HepG2 (cell line): ENCODE data around the gene MMUT. TPM values are rescaled to one million over a fixed set of nuclear protein-coding genes. Genes with fewer than 3 reads are reported as not detected.
A peak's percentile ranks its signal among the peaks of the same experiment; 100 is the strongest.

Experiments
- GTF3A ChIP-seq: sonication (generic); formaldehyde crosslinking; conservative IDR thresholded peaks from 2 replicates; pipeline ENCODE4 v1.4.0; 2020; ENCODE audit warnings: mild to moderate bottlenecking, missing genetic modification reagents
- NBN ChIP-seq: fragments of 450-650 bp; conservative IDR thresholded peaks from 2 replicates; pipeline ENCODE4 v1.6.1; 2017
- POLR2AphosphoS5 ChIP-seq: IDR thresholded peaks from 2 replicates; pipeline ENCODE4 v1.6.1; 2012; ENCODE audit warnings: low read depth, low read length
- SMAD9 ChIP-seq: sonication (generic); formaldehyde crosslinking; IDR thresholded peaks from 2 replicates; pipeline ENCODE4 v1.5.1; 2020; ENCODE audit warnings: mild to moderate bottlenecking, missing genetic modification reagents
- TEAD3 ChIP-seq: optimal IDR thresholded peaks from 2 replicates; pipeline ENCODE3; 2016; ENCODE audit warnings: borderline replicate concordance
- ZFY ChIP-seq: sonication (generic); formaldehyde crosslinking; IDR thresholded peaks from 2 replicates; pipeline ENCODE4 v1.4.0; 2020; ENCODE audit warnings: missing genetic modification reagents
- ZNF253 ChIP-seq: sonication (generic); formaldehyde crosslinking; IDR thresholded peaks from 2 replicates; pipeline ENCODE4 v1.8.0; 2022; ENCODE audit warnings: mild to moderate bottlenecking, missing genetic modification reagents, borderline replicate concordance
- ZNF644 ChIP-seq: IDR thresholded peaks from 2 replicates; pipeline ENCODE4 v1.6.1; 2016; ENCODE audit warnings: low read depth
- ZNF749 ChIP-seq: sonication (generic); formaldehyde crosslinking; IDR thresholded peaks from 2 replicates; pipeline ENCODE4 v1.8.0; 2022; ENCODE audit warnings: mild to moderate bottlenecking, missing genetic modification reagents, moderate library complexity, borderline replicate concordance
- polyA plus RNA-seq, 8 experiments: library from polyadenylated mRNA; depleted of rRNA in 3 of 8; stranded (reverse) in 7 of 8; unstranded in 1 of 8; fragments of >200 nt; fragmentation: Illumina TruSeq in 4 of 8; extraction: Trizol in 4 of 8; gene quantifications; 2 replicates each; pipeline versions ENCODE4 v1.2.1 to v1.2.3, GENCODE V29; 2011 to 2016; ENCODE audit warnings: low read depth in 4 of 8, missing spikeins in 1 of 8, mixed read lengths in 1 of 8; ENCODE audit not compliant: insufficient read depth in 1 of 8
- total RNA-seq, 5 experiments: library from RNA; depleted of rRNA; stranded (reverse); fragments of >200 nt; fragmentation: Illumina TruSeq; extraction: Trizol; gene quantifications; 2 replicates each; pipeline ENCODE4 v1.2.3, GENCODE V29; 2016; ENCODE audit warnings: low read depth in 1 of 5
- TF ChIP-seq, protein P1 (sequence below): sonication (generic); formaldehyde crosslinking; IDR thresholded peaks from 2 replicates; pipeline ENCODE4 v1.4.0; 2020; ENCODE audit warnings: mild to moderate bottlenecking, low read depth, missing genetic modification reagents
- TF ChIP-seq, protein P2 (sequence below): sonication (generic); formaldehyde crosslinking; IDR thresholded peaks from 2 replicates; pipeline ENCODE4 v1.5.0; 2020; ENCODE audit warnings: mild to moderate bottlenecking, missing genetic modification reagents, moderate library complexity
- TF ChIP-seq, protein P3 (sequence below): sonication (generic); formaldehyde crosslinking; IDR thresholded peaks from 2 replicates; pipeline ENCODE4 v1.5.1; 2020; ENCODE audit warnings: missing genetic modification reagents, mild to moderate bottlenecking, borderline replicate concordance
- TF ChIP-seq, protein P4 (sequence below): sonication (generic); formaldehyde crosslinking; IDR thresholded peaks from 2 replicates; pipeline ENCODE4 v1.4.0; 2020; ENCODE audit warnings: missing genetic modification reagents; ENCODE audit errors: not compliant biosample characterization
- TF ChIP-seq, protein P5 (sequence below): IDR thresholded peaks from 2 replicates; pipeline ENCODE4 v1.6.1; 2016; ENCODE audit warnings: missing genetic modification reagents, missing compliant biosample characterization
- TF ChIP-seq, protein P6 (sequence below): IDR thresholded peaks from 2 replicates; pipeline ENCODE4 v1.6.1; 2016; ENCODE audit warnings: mild to moderate bottlenecking
- TF ChIP-seq, protein P7 (sequence below): sonication (generic); formaldehyde crosslinking; IDR thresholded peaks from 2 replicates; pipeline ENCODE4 v1.8.0; 2022; ENCODE audit warnings: low read depth, missing genetic modification reagents
- TF ChIP-seq, protein P8 (sequence below): sonication (generic); IDR thresholded peaks from 2 replicates; pipeline ENCODE4 v1.6.1; 2016; ENCODE audit warnings: low read depth, borderline replicate concordance
- TF ChIP-seq, protein P9 (sequence below): sonication (generic); formaldehyde crosslinking; IDR thresholded peaks from 2 replicates; pipeline ENCODE4 v1.4.0; 2020; ENCODE audit warnings: mild to moderate bottlenecking, missing genetic modification reagents

The MMUT gene
- total and polyA plus RNA-seq, 2 of the 13 experiments (the other 11 are each of a cell fraction or from before 2014, with no cell fraction given): 16.1 to 20.5 TPM

DNA sequence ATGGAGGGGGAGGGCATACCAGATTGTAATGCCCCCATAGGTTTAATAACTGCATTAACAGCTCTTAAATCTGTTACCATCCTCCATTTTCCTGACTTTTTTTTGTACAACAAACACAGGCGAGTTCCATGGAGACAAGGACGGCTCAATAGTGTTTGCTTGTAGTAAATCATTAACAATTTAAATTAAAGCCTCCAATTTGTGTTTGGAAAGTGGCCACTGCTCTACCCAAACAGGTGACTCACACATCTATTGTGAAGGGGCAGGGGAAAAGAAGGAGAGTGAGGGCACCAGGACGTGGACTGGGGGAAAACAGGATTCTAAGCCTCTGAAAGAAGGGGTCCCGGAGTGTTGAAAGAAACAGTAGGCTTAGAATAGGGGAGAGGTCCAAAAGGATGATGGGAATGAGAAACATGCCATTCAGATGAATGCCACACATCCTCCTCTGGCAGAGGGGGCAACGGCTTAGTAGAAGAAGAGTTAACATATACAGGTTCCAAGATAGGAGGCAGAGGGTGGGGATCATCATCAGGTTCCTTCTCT is 43.6 kb upstream of the MMUT start (continued):
- TF ChIP-seq, protein P1, sequence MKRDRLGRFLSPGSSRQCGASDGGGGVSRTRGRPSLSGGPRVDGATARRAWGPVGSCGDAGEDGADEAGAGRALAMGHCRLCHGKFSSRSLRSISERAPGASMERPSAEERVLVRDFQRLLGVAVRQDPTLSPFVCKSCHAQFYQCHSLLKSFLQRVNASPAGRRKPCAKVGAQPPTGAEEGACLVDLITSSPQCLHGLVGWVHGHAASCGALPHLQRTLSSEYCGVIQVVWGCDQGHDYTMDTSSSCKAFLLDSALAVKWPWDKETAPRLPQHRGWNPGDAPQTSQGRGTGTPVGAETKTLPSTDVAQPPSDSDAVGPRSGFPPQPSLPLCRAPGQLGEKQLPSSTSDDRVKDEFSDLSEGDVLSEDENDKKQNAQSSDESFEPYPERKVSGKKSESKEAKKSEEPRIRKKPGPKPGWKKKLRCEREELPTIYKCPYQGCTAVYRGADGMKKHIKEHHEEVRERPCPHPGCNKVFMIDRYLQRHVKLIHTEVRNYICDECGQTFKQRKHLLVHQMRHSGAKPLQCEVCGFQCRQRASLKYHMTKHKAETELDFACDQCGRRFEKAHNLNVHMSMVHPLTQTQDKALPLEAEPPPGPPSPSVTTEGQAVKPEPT (CRISPR knock-in tag): no peak
- TF ChIP-seq GTF3A (CRISPR knock-in tag): no peak
- TF ChIP-seq ZFY (CRISPR knock-in tag): no peak
- no peak for TF ChIP-seq NBN
- TF ChIP-seq, protein P2, sequence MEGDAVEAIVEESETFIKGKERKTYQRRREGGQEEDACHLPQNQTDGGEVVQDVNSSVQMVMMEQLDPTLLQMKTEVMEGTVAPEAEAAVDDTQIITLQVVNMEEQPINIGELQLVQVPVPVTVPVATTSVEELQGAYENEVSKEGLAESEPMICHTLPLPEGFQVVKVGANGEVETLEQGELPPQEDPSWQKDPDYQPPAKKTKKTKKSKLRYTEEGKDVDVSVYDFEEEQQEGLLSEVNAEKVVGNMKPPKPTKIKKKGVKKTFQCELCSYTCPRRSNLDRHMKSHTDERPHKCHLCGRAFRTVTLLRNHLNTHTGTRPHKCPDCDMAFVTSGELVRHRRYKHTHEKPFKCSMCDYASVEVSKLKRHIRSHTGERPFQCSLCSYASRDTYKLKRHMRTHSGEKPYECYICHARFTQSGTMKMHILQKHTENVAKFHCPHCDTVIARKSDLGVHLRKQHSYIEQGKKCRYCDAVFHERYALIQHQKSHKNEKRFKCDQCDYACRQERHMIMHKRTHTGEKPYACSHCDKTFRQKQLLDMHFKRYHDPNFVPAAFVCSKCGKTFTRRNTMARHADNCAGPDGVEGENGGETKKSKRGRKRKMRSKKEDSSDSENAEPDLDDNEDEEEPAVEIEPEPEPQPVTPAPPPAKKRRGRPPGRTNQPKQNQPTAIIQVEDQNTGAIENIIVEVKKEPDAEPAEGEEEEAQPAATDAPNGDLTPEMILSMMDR (CRISPR knock-in tag): no peak
- TF ChIP-seq, protein P3, sequence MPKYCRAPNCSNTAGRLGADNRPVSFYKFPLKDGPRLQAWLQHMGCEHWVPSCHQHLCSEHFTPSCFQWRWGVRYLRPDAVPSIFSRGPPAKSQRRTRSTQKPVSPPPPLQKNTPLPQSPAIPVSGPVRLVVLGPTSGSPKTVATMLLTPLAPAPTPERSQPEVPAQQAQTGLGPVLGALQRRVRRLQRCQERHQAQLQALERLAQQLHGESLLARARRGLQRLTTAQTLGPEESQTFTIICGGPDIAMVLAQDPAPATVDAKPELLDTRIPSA (CRISPR knock-in tag): no peak
- TF ChIP-seq, protein P4, sequence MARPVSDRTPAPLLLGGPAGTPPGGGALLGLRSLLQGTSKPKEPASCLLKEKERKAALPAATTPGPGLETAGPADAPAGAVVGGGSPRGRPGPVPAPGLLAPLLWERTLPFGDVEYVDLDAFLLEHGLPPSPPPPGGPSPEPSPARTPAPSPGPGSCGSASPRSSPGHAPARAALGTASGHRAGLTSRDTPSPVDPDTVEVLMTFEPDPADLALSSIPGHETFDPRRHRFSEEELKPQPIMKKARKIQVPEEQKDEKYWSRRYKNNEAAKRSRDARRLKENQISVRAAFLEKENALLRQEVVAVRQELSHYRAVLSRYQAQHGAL: no peak
- TF ChIP-seq POLR2AphosphoS5: peak; percentile 34; the same call in 1 of the 2 replicates
- TF ChIP-seq ZNF253 (CRISPR knock-in tag): no peak
- TF ChIP-seq ZNF749 (CRISPR knock-in tag): no peak
- TF ChIP-seq, protein P5, sequence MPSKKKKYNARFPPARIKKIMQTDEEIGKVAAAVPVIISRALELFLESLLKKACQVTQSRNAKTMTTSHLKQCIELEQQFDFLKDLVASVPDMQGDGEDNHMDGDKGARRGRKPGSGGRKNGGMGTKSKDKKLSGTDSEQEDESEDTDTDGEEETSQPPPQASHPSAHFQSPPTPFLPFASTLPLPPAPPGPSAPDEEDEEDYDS: no peak
- TF ChIP-seq, protein P6, sequence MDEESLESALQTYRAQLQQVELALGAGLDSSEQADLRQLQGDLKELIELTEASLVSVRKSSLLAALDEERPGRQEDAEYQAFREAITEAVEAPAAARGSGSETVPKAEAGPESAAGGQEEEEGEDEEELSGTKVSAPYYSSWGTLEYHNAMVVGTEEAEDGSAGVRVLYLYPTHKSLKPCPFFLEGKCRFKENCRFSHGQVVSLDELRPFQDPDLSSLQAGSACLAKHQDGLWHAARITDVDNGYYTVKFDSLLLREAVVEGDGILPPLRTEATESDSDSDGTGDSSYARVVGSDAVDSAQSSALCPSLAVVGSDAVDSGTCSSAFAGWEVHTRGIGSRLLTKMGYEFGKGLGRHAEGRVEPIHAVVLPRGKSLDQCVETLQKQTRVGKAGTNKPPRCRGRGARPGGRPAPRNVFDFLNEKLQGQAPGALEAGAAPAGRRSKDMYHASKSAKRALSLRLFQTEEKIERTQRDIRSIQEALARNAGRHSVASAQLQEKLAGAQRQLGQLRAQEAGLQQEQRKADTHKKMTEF (CRISPR knock-in tag): peak; percentile 74
- TF ChIP-seq, protein P7, sequence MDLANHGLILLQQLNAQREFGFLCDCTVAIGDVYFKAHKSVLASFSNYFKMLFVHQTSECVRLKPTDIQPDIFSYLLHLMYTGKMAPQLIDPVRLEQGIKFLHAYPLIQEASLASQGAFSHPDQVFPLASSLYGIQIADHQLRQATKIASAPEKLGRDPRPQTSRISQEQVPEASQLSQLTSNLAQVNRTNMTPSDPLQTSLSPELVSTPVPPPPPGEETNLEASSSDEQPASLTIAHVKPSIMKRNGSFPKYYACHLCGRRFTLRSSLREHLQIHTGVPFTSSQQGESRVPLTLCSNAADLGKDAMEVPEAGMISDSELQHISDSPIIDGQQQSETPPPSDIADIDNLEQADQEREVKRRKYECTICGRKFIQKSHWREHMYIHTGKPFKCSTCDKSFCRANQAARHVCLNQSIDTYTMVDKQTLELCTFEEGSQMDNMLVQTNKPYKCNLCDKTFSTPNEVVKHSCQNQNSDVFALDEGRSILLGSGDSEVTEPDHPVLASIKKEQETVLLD (CRISPR knock-in tag): no peak
- no peak for TF ChIP-seq TEAD3 (CRISPR knock-in tag)
- 0 out of 2 replicates have a peak, but pooled peaks have one; percentile 23 for TF ChIP-seq SMAD9
- TF ChIP-seq ZNF644 (CRISPR knock-in tag): peak; percentile 75
- TF ChIP-seq, protein P8, sequence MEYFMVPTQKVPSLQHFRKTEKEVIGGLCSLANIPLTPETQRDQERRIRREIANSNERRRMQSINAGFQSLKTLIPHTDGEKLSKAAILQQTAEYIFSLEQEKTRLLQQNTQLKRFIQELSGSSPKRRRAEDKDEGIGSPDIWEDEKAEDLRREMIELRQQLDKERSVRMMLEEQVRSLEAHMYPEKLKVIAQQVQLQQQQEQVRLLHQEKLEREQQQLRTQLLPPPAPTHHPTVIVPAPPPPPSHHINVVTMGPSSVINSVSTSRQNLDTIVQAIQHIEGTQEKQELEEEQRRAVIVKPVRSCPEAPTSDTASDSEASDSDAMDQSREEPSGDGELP: peak; percentile 83
- TF ChIP-seq, protein P9, sequence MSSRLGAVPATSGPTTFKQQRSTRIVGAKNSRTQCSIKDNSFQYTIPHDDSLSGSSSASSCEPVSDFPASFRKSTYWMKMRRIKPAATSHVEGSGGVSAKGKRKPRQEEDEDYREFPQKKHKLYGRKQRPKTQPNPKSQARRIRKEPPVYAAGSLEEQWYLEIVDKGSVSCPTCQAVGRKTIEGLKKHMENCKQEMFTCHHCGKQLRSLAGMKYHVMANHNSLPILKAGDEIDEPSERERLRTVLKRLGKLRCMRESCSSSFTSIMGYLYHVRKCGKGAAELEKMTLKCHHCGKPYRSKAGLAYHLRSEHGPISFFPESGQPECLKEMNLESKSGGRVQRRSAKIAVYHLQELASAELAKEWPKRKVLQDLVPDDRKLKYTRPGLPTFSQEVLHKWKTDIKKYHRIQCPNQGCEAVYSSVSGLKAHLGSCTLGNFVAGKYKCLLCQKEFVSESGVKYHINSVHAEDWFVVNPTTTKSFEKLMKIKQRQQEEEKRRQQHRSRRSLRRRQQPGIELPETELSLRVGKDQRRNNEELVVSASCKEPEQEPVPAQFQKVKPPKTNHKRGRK (CRISPR knock-in tag): no peak
